GM18499 (cell line): Measurements from ENCODE around the gene CDHR4.
"Not testable (repeated sequence)": the region's sequence is repeated elsewhere in the genome, so short reads cannot be mapped to it uniquely, and the experiment has no call there.

ENCODE experiments used
- ATAC-seq: cut with Tn5 transposase; IDR thresholded peaks from one replicate; pipeline ENCODE4 v1.9.1; 2021; ENCODE audit warnings: moderate number of reproducible peaks; ENCODE audit not compliant: insufficient read depth, unreplicated experiment

Gene CDHR4

DNA sequence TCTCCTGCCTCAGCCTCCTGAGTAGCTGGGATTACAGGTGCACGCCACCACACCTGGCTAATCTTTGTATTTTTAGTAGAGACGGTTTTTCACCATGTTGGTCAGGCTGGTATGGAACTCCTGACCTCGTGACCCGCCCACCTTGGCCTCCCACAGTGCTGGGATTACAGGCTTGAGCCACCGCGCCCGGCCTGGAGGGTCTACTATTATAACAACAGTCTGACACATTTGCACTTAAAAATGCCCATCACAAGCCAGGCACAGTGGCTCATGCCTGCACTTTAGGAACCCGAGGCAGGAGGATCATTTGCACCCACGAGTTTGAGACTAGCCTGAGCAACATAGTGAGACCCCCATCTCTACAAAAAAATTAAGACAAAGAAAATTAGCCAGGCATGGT is 17.4 kb downstream of the CDHR4 start:
- ATAC-seq: not testable (repeated sequence)

- ATAC-seq: no peak
These were observed 18.1 kb downstream of the CDHR4 start for GRCh38 chr3:49781415-49782199.

DNA sequence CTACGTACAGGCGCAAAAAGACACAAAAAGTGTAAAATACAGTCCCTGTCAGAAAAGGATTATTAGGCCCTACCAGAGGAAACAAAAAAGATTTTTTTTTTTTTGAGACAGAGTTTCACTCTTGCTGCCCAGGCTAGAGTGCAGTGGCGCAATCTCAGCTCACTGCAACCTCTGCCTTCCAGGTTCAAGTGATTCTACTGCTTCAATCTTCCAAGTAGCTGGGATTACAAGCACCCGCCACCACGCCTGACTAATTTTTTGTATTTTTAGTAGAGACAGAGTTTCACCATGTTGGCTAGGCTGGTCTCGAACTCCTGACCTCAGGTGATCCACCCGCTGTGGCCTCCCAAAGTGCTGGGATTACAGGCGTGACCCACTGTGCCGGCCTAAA is 18.7 kb downstream of the CDHR4 start:
- not testable (repeated sequence) for ATAC-seq

- ATAC-seq: no peak
These were observed 19.3 kb downstream of the CDHR4 start for GRCh38 chr3:49780080-49780974.

- ATAC-seq: no peak
These were observed 20.2 kb downstream of the CDHR4 start for GRCh38 chr3:49779358-49780079.

DNA sequence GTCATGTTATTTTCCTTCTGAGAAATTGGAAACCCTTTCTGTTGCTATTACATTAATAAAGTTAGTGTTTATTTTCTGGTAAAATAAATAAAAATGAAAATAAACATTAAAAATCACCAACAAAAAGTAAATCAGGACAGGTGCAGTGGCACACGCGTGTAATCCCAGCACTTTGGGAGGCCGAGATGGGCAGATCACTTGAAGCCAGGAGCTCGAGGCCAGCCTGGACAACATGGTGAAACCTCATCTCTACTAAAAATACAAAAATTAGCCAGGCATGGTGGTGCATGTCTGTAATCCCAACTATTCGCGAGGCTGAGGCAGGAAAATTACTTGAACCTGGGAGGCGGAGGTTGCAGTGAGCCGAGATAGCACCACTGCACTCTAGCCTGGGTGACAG is 23.6 kb downstream of the CDHR4 start:
- not testable (repeated sequence) for ATAC-seq

DNA sequence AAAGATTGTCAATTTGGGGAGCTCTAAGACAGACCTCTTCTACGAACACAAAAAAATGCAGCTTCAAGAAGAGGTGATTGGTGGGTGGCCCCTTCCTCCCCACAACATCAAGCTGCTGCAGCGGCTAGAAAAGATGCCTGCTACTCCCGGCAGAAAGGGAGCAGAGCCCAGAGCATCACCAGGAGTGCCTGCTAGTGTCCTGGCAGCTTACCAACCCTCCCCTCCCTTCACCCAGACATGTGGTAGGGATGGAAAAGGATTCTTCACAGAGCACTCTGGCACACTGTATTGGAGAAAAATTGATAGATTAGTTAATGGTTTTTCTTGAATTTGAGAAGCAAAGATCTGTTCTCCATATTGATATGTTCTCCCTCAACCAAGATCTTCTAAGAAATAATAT is 24.1 kb downstream of the CDHR4 start:
- no peak for ATAC-seq

DNA sequence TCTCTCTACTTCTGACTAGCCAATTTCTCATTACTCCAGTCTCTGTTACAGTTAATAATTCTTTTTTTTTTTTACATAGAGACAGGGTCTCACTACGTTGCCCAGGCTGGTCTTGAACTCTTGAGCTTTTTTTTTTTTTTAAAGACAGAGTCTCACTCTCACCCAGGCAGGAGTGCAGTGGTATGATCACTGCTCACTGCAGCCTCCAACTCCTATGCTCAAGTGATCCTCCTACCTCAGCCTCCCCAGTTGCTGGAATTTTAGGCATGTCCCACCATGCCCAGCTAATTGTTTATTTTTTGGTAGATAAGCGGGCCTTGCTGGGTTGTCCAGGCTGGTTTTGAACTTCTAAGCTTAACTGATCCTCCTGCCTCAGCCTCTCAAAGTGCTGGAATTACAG is 27.0 kb downstream of the CDHR4 start:
- ATAC-seq: no peak

DNA sequence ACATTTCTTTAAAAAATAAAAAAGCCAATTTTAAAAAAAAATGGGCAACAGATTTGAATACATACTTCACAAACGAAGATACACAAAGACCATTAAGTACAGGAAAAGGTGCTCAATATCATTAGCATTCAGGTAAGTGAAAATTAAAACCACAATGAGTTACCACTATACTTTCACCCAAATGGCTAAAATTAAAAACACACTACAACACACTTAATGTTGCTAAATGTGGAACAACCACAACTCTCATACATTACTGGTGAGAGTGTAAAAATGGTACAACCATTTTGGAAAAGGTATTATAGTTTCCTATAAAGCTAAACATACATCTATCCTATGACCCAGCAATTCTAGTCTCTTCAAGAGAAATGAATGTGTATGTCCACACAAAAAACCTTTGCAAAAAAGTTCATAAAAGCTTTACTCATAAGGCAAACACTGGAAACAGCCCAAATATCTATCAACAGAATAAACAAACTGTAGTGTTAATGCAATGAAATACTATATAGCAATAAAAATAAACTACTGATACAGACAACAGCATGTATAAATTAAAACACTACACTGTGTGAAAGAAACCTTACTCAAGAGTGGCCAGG is 28.2 kb downstream of the CDHR4 start:
- no peak for ATAC-seq

DNA sequence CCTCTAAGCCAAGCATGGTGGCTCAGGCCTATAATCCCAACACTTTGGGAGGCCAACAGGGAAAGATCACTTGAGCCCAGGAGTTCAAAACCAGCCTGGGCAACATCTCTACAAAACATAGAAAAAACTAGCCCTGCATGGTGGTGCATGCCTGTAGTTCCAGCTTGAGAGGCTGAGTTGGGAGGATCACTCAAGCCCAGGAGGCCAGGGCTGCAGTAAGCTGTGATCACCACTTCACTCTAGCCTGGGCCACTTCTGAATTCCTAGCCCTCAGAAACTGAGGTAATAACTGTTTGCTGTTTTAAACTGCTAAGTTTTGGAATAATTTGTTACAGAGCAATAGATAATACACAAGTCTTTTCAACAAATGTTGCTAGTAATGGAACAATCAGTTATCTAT is 29.7 kb downstream of the CDHR4 start:
- no peak for ATAC-seq

GRCh38 chr3:49769286-49769915 is 30.3 kb downstream of the CDHR4 start:
- ATAC-seq: no peak

DNA sequence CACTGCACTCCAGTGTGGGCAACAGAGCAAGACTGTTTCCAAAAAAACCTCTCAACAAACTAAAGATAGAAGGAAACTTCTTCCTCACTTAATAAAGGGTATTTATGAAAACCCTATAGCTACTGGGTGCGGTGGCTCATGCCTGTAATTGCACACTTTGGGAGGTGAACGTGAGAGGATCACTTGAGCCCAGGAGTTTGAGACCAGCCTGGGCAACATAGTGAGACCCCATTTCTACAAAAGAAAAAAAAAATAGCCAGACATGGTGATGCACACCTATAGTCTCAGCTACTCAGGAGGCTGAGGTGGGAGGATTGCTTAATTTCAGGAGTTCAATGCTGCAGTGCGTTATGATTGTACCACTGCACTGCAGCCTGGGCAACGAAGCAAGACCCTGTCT is 35.7 kb downstream of the CDHR4 start:
- no peak for ATAC-seq

GRCh38 chr3:49761661-49762060 is 38.0 kb downstream of the CDHR4 start:
- no peak for ATAC-seq

GRCh38 chr3:49759226-49759625 is 40.4 kb downstream of the CDHR4 start:
- ATAC-seq: no peak

GRCh38 chr3:49757197-49757596 is 42.5 kb downstream of the CDHR4 start:
- no peak for ATAC-seq

DNA sequence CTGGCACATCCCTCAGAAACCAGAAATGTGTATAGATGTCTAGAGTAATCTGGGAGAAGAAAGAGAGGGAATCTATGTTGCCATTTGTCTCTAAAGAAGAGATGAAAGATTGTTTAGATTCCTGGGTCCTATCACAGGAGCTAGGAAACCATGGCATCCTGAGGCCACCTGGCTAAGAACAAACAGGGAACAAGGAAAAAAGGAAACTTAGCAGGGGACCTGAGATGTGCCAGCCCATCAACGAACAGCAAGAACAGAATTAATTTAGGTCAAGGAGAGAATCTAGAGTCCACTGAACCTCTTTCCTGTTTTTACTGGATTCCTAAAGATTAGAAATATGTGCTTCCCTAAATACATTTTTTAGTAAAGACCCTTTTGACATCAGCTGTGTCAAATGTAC is 43.6 kb downstream of the CDHR4 start:
- no peak for ATAC-seq

DNA sequence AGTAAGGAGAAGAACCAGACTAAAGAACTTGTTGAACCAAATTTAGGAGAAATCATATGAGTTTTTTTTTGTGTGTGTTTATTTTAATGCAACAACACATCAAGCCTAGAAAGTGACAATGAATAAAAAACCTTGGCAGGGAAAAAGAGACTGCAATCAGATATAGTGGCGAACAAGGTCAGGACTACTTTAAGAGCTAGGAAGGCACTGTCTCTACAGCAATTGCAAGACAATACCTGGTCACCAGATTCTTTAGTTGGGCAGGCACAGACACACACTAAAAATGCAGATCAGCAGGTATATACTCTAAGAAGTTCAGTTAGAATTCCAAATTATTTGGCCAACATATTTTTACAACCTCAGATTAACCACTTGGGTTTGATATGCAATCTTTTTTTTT is 45.1 kb downstream of the CDHR4 start:
- ATAC-seq: no peak

GRCh38 chr3:49751501-49751900 is 48.2 kb downstream of the CDHR4 start:
- no peak for ATAC-seq

DNA sequence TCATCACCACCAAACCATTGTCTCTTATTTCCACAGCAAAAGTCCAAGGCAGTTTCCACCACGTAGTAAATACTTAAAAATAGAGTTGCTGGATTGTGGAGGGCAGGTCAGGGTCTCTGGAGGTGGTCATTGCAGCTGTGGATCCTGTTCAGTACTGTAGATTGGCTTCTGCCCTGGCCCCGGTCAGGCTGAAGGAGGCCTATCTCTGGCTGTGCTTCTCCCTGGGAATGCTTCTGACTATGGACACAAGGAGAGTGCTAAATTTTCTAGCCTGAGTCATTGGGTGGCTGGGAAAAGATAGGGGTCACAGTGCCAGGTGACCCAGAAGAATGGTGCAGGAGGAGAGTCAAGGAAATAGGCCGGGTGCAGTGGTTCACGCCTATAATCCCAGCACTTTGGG is 49.6 kb downstream of the CDHR4 start:
- no peak for ATAC-seq

DNA sequence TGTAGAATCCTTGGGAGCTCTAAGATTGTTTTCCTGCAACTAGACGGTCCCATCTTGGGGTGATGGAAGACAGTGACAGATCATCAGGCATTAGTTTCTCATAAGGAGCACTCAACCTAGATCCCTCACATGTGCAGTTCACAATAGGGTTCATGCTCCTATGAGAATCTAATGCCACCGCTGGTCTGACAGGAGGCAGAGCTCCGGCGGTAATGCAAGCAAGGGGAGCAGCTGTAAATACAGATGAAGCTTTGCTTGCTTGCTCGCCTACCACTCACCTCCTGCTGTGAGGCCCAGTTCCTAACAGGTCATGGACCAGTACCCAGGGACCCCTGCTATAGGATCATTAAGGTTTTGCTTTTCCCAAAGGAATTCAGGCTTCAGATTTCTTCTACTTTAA is 50.8 kb downstream of the CDHR4 start:
- ATAC-seq: not testable (repeated sequence)
